Central memory CD8-positive, alpha-beta T cell (primary cell): ENCODE results near the gene CENPT.

Experiments
- ATAC-seq: fragments of 150-1000 bp; cut with Tn5 transposase; replicated peaks from 2 replicates; pipeline ENCODE4 v1.10.0; 2022; ENCODE audit warnings: mild to moderate bottlenecking, moderate FRiP score, moderate number of reproducible peaks; ENCODE audit not compliant: poor library complexity, severe bottlenecking; ENCODE audit errors: extremely low read depth
- DNase-seq, 2 donors: peaks; one replicate each; pipeline ENCODE4 v3.0.0; 2021; ENCODE audit warnings: low spot score in 2 of 2
- H3K27ac Mint-ChIP-seq: one replicate; pipeline ENCODE4 v1.8.0; 2022; ENCODE audit warnings: low read depth, mild to moderate bottlenecking, moderate library complexity, mixed read lengths
- H3K27me3 Mint-ChIP-seq: one replicate; pipeline ENCODE4 v1.8.0; 2022; ENCODE audit warnings: mixed read lengths
- H3K36me3 Mint-ChIP-seq: one replicate; pipeline ENCODE4 v1.8.0; 2022; ENCODE audit warnings: mild to moderate bottlenecking, moderate library complexity, mixed read lengths; ENCODE audit not compliant: insufficient read depth
- H3K4me1 Mint-ChIP-seq: one replicate; pipeline ENCODE4 v1.8.0; 2022; ENCODE audit warnings: mixed read lengths
- H3K4me3 Mint-ChIP-seq: one replicate; pipeline ENCODE4 v1.8.0; 2022; ENCODE audit warnings: mild to moderate bottlenecking, moderate library complexity, mixed read lengths
- H3K9me3 Mint-ChIP-seq: one replicate; pipeline ENCODE4 v1.8.0; 2022; ENCODE audit warnings: mixed read lengths

CENPT gene

DNA sequence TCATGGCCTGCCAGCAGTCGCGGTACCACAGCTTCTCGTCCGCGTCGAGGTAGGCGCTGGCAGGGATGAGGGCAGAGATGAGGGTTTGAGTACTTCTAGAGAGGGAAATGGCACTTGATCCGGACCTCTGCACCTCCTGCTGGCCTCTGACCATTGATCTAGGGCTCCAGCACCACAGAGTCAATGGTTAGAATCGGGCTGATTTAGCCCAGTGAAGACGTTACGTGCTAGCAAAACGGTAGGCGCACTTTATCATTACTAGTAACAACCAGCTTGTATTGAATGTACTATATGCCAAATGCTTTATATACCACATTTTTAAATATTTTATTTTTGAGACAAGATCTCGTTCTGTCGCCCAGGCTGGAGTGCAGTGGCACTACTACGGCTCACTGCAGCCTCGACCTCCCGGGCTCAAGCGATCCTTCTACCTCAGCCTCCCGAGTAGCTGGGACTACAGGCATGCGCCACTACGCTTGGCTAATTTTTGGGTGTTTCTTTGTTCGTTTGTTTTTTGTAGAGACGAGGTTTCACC, 40.3 kb downstream of the CENPT start:
- H3K27me3 Mint-ChIP-seq = no peaks in the 10 kb centered on the region
- peak overlapping the region; percentile 78 for H3K4me3 Mint-ChIP-seq
- H3K36me3 Mint-ChIP-seq = peaks cover 11% of the 10 kb centered on the region
- H3K9me3 Mint-ChIP-seq = no peaks in the 10 kb centered on the region
- DNase-seq (no peak), ATAC-seq (no peak)
- H3K4me1 Mint-ChIP-seq = peaks cover 18% of the 10 kb centered on the region
- peak overlapping the region; percentile 88 for H3K27ac Mint-ChIP-seq

DNA sequence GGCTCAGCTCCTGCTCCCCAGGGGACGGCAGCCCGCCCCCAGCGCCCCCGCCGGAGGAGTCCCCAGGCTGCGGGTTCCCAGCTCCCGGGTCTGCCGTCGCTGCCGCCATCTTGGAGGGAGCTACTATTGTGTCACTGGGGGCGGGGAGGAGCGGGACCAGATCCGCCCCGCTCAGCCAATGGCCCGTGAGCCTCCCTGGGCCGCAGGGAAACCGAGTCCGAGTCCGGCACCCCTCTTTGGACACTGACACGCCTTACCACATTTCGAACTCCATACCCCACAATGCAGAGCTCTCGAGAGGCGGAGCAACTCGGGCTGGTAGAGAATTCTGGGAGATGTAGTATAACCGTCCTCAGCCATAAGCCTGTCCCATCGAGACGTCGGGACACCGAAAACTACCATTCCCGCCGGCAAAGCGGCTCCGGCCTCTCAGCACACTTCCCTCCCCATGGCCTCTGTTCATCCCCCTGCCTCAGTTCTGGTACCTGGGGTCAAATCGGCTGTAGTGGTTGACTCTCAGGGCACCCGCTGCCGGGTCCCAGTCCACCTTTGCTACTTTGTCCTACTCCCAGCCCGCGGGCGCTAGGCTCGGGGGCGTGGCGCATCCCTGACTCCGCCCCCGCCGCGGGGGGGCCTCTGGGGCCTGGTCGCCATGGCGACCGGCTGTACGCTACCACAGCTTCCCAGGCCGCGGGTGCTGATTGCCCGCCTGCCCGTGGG, 40.9 kb downstream of the CENPT start, which contains the start of the genes RANBP10 and TSNAXIP1:
Gene RANBP10, minus strand, starts transcription at position 133 of the 720 bp plus-strand sequence. Its CDS starts 24 bp downstream, at position 109.
Gene TSNAXIP1, plus strand, starts transcription at position 462 of the 720 bp plus-strand sequence. CDS start 261 bp downstream, outside the sequence.
- peak; percentile 86 to 95 for DNase-seq
- peaks cover 24% of the 10 kb centered on the region for H3K4me1 Mint-ChIP-seq
- peak within 1 kb of the TSS; percentile 78 for H3K4me3 Mint-ChIP-seq
- no peaks in the 10 kb centered on the region for H3K27me3 Mint-ChIP-seq
- H3K27ac Mint-ChIP-seq = peak within 1 kb of the TSS; percentile 88
- peak; percentile 94 for ATAC-seq
- H3K36me3 Mint-ChIP-seq = peaks cover 13% of the 10 kb centered on the region
- H3K9me3 Mint-ChIP-seq = no peaks in the 10 kb centered on the region

DNA sequence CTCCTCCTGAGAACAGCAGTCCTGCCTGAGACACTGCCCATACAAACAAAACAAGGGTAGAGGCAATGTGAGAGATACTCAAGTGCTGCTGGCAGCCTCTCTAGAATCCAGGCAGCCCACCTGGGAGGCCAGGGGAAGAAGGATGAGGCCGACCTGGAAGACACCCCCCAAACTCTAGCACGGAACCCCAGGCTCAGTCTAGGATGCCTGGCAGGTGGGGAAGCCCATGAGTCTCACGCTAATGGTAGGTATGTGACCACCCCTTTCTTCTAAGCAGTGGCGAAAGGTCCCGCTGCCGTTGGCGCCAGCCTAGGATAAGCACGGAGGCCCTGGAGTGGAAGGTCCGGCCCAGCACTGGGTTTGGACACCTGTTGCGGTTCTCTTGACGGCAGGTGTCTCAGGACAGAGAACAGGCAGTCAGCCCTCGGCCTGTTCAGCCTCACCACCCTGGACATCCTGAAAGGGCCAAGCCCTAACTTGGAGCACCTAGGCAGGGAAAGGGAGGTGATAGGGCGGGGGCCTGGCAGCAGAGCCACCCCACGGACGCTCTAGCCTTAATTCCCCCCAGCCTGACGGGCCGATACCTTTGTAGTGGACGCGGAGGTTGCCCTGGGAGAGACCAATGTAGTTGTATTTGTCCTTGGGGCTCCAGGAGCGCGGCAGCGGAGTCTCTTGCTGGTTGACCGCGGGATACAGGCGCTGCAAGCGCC, 41.6 kb downstream of the CENPT start:
- peaks cover 31% of the 10 kb centered on the region for H3K4me1 Mint-ChIP-seq
- DNase-seq (no peak), ATAC-seq (no peak)
- no peaks in the 10 kb centered on the region for H3K9me3 Mint-ChIP-seq
- H3K36me3 Mint-ChIP-seq = peaks cover 13% of the 10 kb centered on the region
- H3K4me3 Mint-ChIP-seq = peak overlapping the region; percentile 78
- peak overlapping the region; percentile 88 for H3K27ac Mint-ChIP-seq
- H3K27me3 Mint-ChIP-seq = no peaks in the 10 kb centered on the region

DNA sequence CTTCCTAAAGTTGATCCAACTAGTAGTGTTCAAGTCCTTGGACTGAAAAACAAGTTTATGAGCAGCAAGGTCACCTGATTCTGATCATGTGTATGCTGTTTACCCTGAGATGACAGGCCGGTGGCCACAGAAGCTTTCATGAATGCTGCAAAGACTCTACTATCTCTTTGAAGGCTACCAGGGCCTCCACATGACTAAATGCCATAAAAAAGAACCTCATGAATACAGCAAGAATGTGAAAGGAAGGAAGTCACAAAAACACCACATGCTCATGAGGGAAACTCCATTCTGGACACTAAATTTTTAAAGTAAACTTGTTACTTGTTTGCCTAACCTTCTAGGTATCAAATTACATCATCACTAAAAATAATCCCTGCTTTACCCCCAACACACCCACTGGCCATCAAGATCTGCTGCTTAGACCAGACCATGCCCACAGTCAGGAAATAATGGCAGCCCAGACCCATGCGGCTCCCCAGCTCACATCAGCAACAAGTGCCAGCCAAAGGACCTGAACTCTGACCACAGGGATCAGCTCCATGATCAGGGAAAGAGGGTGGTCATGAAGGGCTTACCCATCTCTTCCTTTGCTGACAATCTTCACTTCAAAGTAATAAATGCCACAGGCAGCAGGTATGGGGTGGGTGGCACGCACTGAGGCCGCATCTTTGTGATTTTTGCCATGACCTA, 42.5 kb downstream of the CENPT start:
- peak overlapping the region; percentile 78 for H3K4me3 Mint-ChIP-seq
- no peaks in the 10 kb centered on the region for H3K27me3 Mint-ChIP-seq

DNA sequence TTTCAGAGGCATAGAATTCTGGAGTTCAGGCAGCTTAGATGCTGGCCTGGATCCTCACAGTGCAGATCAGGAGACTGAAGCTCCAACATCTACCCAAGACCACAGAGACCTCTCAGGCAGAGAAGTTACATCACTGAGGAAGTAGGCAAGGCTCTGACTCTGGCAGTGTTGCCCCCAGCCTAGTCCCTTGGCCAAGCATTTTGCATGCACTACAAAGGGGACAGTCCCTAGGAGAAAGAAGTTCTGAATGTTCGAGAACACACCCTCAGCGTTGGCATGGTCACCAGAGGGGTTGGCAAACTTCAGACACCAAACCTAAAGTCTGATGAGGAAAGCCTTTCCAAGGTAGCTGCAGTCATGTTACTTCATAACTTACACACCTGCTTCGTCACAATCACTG, 43.6 kb downstream of the CENPT start:
- H3K36me3 Mint-ChIP-seq = peaks cover 18% of the 10 kb centered on the region
- ATAC-seq (no peak), DNase-seq (no peak)
- H3K9me3 Mint-ChIP-seq = no peaks in the 10 kb centered on the region
- H3K27ac Mint-ChIP-seq = no peak overlapping the region
- H3K27me3 Mint-ChIP-seq = no peaks in the 10 kb centered on the region
- peaks cover 49% of the 10 kb centered on the region for H3K4me1 Mint-ChIP-seq
- H3K4me3 Mint-ChIP-seq = peak overlapping the region; percentile 25

More for the DNA sequence above, 42.5 kb downstream of the CENPT start:
- no peak for DNase-seq
- peaks cover 40% of the 10 kb centered on the region for H3K4me1 Mint-ChIP-seq
- no peak for ATAC-seq
- peak overlapping the region; percentile 88 for H3K27ac Mint-ChIP-seq
- peaks cover 18% of the 10 kb centered on the region for H3K36me3 Mint-ChIP-seq
- no peaks in the 10 kb centered on the region for H3K9me3 Mint-ChIP-seq

DNA sequence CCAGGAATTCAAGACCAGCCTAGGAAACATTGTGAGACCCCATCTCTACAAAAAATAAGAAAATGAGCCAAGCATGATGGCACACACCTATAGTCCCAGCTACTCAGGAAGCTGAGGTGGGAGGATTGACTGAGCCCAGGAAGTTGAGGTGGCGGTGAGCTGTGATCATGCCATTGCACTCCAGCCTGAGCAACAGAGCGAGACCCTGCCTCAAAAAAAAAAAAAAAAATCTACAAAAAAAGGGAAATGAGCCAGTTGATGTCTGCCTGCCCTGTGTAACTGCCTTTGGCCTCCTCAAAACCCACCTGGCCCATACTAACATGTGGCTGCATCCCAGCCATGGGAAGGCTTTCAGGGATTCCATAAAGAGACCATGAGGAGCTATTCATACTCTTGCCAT, 45.6 kb downstream of the CENPT start:
- H3K4me3 Mint-ChIP-seq = peak overlapping the region; percentile 34
- no peak for ATAC-seq
- H3K9me3 Mint-ChIP-seq = no peaks in the 10 kb centered on the region
- H3K36me3 Mint-ChIP-seq = peaks cover 26% of the 10 kb centered on the region
- no peak overlapping the region for H3K27ac Mint-ChIP-seq
- DNase-seq = no peak
- peaks cover 59% of the 10 kb centered on the region for H3K4me1 Mint-ChIP-seq
- no peaks in the 10 kb centered on the region for H3K27me3 Mint-ChIP-seq

DNA sequence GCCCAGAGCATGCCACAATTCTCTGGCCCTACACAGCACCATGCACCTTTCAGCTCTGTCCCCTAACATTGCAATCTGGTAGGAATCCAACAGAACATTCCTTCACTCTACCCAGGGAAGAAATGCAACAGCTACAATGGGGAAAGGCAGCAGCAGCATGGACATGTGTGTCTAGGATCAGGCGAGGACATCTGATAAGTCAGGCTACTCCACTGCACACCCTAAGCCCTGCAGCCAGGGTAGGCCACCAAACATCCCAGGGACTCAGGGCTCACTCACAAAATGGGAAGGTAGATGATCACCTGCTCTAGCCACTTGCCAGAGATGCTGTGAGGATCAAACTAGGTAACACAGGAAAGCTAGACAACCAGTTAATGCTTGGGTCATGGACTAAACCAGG, 46.3 kb downstream of the CENPT start:
- no peak overlapping the region for H3K27ac Mint-ChIP-seq

DNA sequence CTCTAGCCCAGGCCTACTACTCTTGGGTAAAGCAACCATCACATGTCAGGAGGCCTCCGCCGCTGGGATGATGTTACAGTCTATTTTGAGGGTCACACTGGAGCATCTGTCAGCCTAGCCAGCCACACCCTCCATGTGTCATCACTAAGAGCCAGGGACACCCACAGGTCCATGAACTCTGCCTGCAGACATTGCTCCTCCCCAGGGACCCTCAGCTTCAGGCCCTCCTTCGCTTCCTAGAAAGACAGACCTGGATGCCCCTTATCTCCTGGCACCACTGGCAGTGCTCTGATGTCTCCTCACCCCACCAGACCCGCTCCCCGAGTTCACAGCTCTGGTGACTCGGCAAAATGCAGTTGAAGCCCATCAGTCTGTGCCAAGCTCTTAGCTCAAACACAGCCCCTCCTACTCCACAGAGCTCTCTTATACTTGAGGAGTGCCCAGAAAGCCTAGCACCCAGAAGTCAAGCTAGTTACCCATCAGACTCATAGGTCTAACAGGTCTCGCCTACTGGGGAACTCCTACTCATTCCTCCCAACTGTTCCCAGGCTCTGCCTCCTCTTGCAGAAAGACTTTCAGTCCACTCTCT, 47.1 kb downstream of the CENPT start:
- no peak overlapping the region for H3K4me3 Mint-ChIP-seq
- H3K9me3 Mint-ChIP-seq = no peaks in the 10 kb centered on the region
- DNase-seq = no peak
- peaks cover 25% of the 10 kb centered on the region for H3K36me3 Mint-ChIP-seq
- H3K27me3 Mint-ChIP-seq = no peaks in the 10 kb centered on the region
- H3K4me1 Mint-ChIP-seq = peaks cover 61% of the 10 kb centered on the region
- H3K27ac Mint-ChIP-seq = no peak overlapping the region
- ATAC-seq = no peak

More for the DNA sequence above, 46.3 kb downstream of the CENPT start:
- no peak for ATAC-seq
- Mint-ChIP-seq H3K4me3 (peak overlapping the region; percentile 34), H3K27me3 (no peaks in the 10 kb centered on the region), H3K4me1 (peaks cover 64% of the 10 kb centered on the region), H3K9me3 (no peaks in the 10 kb centered on the region), H3K36me3 (peaks cover 29% of the 10 kb centered on the region)
- DNase-seq = no peak

DNA sequence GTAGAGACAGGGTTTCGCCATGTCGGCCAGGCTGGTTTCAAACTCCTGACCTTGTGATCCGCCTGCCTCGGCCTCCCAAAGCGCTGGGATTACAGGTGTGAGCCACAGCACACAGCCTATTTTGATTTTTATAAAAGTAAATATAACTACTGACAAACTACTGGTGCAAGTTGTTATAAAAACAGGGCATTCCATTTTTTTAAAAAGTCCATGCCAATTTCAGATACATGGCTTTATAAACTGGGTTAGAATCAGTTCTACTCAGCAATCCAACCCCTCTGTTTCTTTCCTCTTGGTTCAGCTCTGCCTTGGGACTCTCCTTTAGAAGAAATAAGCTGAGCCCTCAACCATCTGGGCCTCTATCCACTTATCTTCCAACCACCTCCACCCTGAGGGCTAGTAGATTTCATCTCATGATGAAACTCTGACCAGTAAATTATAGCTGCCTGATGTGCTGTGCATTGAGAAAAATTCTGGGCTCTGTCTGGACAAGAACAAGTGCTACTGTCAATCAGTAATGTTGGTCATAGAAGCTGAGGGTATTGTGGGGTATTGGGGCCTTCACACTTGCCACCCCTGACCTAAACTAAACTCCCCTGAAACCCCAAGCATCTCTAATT, 51.3 kb downstream of the CENPT start:
- Mint-ChIP-seq H3K4me3 (no peak overlapping the region), H3K4me1 (peaks cover 45% of the 10 kb centered on the region), H3K27me3 (no peaks in the 10 kb centered on the region), H3K9me3 (no peaks in the 10 kb centered on the region), H3K36me3 (peaks cover 18% of the 10 kb centered on the region), H3K27ac (no peak overlapping the region)
- no peak for ATAC-seq
- DNase-seq = no peak

DNA sequence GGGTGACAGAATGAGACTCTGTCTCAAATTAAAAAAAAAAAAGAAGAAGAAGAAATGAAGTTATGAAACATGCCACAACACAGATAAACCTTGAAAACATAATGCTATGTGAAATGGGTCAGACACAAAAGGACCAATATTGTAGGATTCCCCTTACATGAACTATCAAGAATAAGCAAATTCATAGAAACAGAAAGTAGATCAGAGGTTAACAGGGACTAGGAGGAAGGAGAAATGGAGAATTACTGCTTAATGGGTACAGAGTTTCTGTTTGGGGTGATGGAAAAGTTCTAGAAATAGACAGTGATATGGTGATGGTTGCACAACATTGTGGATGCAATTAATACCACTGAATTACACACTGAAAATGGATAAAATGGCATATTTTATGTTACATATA, 57.4 kb downstream of the CENPT start:
- H3K27ac Mint-ChIP-seq = no peak overlapping the region
- DNase-seq (no peak), ATAC-seq (no peak)
- no peak overlapping the region for H3K4me3 Mint-ChIP-seq
- peaks cover 6% of the 10 kb centered on the region for H3K36me3 Mint-ChIP-seq
- H3K4me1 Mint-ChIP-seq = peaks cover 9% of the 10 kb centered on the region
- H3K27me3 Mint-ChIP-seq = no peaks in the 10 kb centered on the region
- H3K9me3 Mint-ChIP-seq = no peaks in the 10 kb centered on the region

DNA sequence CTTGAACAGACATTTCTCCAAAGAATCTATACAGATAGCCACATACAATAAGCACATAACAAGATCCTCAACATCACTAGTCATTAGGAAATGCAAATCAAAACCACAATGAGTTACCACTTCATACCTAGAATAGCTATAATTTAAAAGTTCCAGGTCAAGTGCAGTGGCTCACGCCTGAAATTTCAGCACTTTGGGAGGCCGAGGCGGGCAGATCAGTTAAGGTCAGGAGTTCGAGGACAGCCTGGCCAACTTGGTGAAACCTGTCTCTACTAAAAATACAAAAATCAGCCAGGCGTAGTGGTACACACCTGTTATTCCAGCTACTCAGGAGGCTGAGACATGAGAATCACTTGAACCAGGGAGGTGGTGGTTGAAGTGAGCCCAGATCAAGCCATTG, 61.0 kb downstream of the CENPT start:
- ATAC-seq (no peak), DNase-seq (no peak)
- Mint-ChIP-seq H3K4me1 (peaks cover 14% of the 10 kb centered on the region), H3K9me3 (no peaks in the 10 kb centered on the region), H3K36me3 (peaks cover 3% of the 10 kb centered on the region), H3K27ac (no peak overlapping the region), H3K27me3 (no peaks in the 10 kb centered on the region), H3K4me3 (no peak overlapping the region)

DNA sequence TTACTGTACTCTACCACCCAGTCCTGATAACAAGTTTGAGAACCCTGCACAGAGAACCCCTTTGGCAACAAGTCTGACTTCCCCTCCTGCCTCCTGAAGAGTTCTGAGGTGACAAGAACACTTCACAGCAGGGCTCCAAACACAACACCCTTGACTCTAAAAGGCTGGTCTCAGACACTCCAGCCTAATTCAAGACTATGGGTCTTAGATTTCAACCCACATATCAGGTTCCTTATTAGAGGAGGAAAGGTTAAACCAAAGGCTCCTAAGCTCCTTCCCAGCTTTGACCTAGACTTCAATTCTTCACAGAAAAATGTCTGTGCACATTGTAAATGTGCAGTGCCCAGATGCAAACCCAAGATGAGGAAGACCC, 64.2 kb downstream of the CENPT start:
- H3K4me3 Mint-ChIP-seq = no peak overlapping the region
- no peak overlapping the region for H3K27ac Mint-ChIP-seq
- H3K36me3 Mint-ChIP-seq = peaks cover 4% of the 10 kb centered on the region
- H3K9me3 Mint-ChIP-seq = no peaks in the 10 kb centered on the region
- H3K27me3 Mint-ChIP-seq = no peaks in the 10 kb centered on the region
- H3K4me1 Mint-ChIP-seq = peaks cover 32% of the 10 kb centered on the region
- DNase-seq = no peak
- no peak for ATAC-seq
